ENCODE data around the gene RCVRN. TPM values are rescaled to one million over a fixed set of nuclear protein-coding genes. Genes with fewer than 3 reads are reported as not detected.

The RCVRN gene
- total RNA-seq, 1 experiment from 2014 or later = not detected

GRCh38 chr17:9878356-9878755, 26.7 kb downstream of the RCVRN start:
- H3K18ac ChIP-seq (ENCODE audit: insufficient read length, low read depth, low read length) = no peak overlapping the region
- WGBS (ENCODE audit: extremely low coverage, insufficient read length, low lambda C conversion rate) = no CpG with 5 or more reads among the region's 3 CpGs
- Mint-ChIP-seq H3K4me1 (peaks cover 11 to 13% of the 10 kb centered on the region in 2 experiments), H3K27me3 (ENCODE audit: low read depth) (no peaks in the 10 kb centered on the region; the same call in 1 of the 2 replicates), H3K9me3 (peaks cover 18 to 21% of the 10 kb centered on the region in 2 experiments), H3K4me3 (no peak overlapping the region), H3K36me3 (ENCODE audit: insufficient read depth in 1 of 3, low read depth in 3 of 3) (peaks cover 0 to 4% (median 4%) of the 10 kb centered on the region in 3 experiments; a peak in 2 of 7 replicates), H3K27ac (no peak overlapping the region)
- H4K5ac ChIP-seq (ENCODE audit: insufficient read length, low read depth, low read length) = no peak overlapping the region
- no peak overlapping the region for H3T11ph ChIP-seq (ENCODE audit: low read length)
- no peak overlapping the region for H4K91ac ChIP-seq (ENCODE audit: insufficient read length, low read depth, low read length)
- H2BK15ac ChIP-seq (ENCODE audit: low read depth, low read length) = no peak overlapping the region
- no peaks in the 10 kb centered on the region for H3K23me2 ChIP-seq (ENCODE audit: insufficient read length, low read depth, low read length, poor library complexity, severe bottlenecking)
- no peaks in the 10 kb centered on the region for H4K20me1 ChIP-seq (ENCODE audit: control insufficient read depth, insufficient read depth, insufficient read length)
- no peak overlapping the region for H3K4ac ChIP-seq (ENCODE audit: low read depth, low read length)
- H4K8ac ChIP-seq (replicated peaks; ENCODE audit: insufficient read length, low read depth, low read length) = no peak overlapping the region
- H2AFZ ChIP-seq (ENCODE audit: low read length) = no peak overlapping the region
- no peak overlapping the region for H2BK5ac ChIP-seq (ENCODE audit: insufficient read length, low read length)
- TF ChIP-seq CTCF (conservative IDR thresholded peaks at IDR 0.05) = no peak
- H3K4me1 ChIP-seq (ENCODE audit: insufficient read depth, low read length) = no peaks in the 10 kb centered on the region
- no peaks in the 10 kb centered on the region for H3K9me3 ChIP-seq (ENCODE audit: control insufficient read depth, low read depth, low read length)
- no peak overlapping the region for H2BK20ac ChIP-seq (ENCODE audit: low read depth, low read length, poor library complexity, severe bottlenecking)
- H3K79me1 ChIP-seq (ENCODE audit: insufficient read depth, low read depth, low read length, poor library complexity, severe bottlenecking) = no peaks in the 10 kb centered on the region
- no peak overlapping the region for H3K9ac ChIP-seq (ENCODE audit: extremely low read depth, insufficient read length, low read length)
- H3K79me2 ChIP-seq (ENCODE audit: insufficient read depth, low read length) = no peaks in the 10 kb centered on the region
- no peak overlapping the region for H3K56ac ChIP-seq (ENCODE audit: insufficient read length, low read depth, low read length)
- H2BK120ac ChIP-seq (ENCODE audit: low read depth, low read length, poor library complexity, severe bottlenecking) = no peak overlapping the region
- no peak overlapping the region for H3K4me2 ChIP-seq (ENCODE audit: insufficient read depth, insufficient read length, low read length)
- H2AK5ac ChIP-seq (ENCODE audit: insufficient read length, low read length) = no peak overlapping the region
- H3K23ac ChIP-seq (ENCODE audit: insufficient read length, low read depth, low read length) = no peak overlapping the region
- DNase-seq = no peak
- H3K27ac ChIP-seq (ENCODE audit: insufficient read length, low read depth, low read length) = no peak overlapping the region
- no peak overlapping the region for H3K14ac ChIP-seq (ENCODE audit: insufficient read depth, low read length)
- H3K27me3 ChIP-seq (ENCODE audit: insufficient read depth, low read length) = no peaks in the 10 kb centered on the region
- H2BK12ac ChIP-seq (ENCODE audit: insufficient read length, low read depth, low read length) = no peak overlapping the region

All from H9 (cell line).